A673 (cell line): ENCODE measurements around the gene ZBTB44.

Experiments
- EZH2 ChIP-seq: fragments of 200-600 bp; sonication (generic); IDR thresholded peaks from 2 replicates; pipeline ENCODE4 v1.6.1; 2017; ENCODE audit warnings: borderline replicate concordance, low read depth, mild to moderate bottlenecking, mixed read lengths, antibody characterized with exemption, low read length; ENCODE audit not compliant: poor library complexity, severe bottlenecking
- TF ChIP-seq, protein P1 (sequence below): fragments of 300-800, 200-600 bp; sonication (generic); conservative IDR thresholded peaks from 2 replicates; pipeline ENCODE4 v1.5.1; 2017; ENCODE audit warnings: low read depth, mild to moderate bottlenecking, antibody characterized with exemption, low read length, moderate library complexity, mixed read lengths

- TF ChIP-seq, protein P1, sequence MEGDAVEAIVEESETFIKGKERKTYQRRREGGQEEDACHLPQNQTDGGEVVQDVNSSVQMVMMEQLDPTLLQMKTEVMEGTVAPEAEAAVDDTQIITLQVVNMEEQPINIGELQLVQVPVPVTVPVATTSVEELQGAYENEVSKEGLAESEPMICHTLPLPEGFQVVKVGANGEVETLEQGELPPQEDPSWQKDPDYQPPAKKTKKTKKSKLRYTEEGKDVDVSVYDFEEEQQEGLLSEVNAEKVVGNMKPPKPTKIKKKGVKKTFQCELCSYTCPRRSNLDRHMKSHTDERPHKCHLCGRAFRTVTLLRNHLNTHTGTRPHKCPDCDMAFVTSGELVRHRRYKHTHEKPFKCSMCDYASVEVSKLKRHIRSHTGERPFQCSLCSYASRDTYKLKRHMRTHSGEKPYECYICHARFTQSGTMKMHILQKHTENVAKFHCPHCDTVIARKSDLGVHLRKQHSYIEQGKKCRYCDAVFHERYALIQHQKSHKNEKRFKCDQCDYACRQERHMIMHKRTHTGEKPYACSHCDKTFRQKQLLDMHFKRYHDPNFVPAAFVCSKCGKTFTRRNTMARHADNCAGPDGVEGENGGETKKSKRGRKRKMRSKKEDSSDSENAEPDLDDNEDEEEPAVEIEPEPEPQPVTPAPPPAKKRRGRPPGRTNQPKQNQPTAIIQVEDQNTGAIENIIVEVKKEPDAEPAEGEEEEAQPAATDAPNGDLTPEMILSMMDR: no peak
- TF ChIP-seq EZH2: no peak
These were observed 135.1 kb downstream of the ZBTB44 start for GRCh38 chr11:130179396-130180306.
